ENCODE measurements around the gene NUPR1.
"Not testable (repeated sequence)": the region's sequence is repeated elsewhere in the genome, so short reads cannot be mapped to it uniquely, and the experiment has no call there.

The NUPR1 gene

GRCh38 chr16:28567292-28567691 lies 28.5 kb upstream of the NUPR1 start:
- H3K4me3 ChIP-seq, result no peak overlapping the region
- in situ Hi-C loops (cut with MboI; ENCODE audit: low sequenced_read_pairs), result no loop called here

DNA sequence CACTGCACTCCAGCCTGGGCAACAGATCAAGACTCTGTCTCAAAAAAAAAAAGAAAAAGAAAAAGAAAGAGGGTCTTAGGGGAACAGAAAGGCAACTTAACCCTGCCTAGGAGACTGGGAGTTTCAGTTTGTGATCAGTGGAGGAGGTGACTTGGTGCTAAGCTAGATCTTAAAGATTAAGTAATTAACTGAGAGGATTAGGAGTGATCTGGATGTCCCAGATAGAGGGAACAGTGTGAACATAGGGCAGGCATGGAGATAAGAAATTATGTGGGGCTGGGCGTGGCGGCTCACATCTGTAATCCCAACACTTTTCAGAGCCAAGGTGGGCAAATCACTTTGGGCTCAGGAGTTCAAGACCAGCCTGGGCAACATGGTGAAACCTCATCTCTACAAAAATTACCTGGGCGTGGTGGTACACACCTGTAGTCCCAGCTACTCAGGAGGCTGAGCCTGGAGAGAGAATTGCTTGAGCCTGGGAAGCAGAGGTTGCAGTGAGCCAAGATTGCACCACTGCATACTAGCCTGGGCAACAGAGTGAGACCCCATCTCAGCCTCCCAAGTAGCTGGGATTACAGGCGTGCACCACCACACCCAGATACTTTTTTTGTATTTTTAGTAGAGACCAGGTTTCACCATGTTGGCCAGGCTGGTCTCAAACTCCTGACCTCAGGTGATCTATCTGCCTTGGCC lies 27.6 kb upstream of the NUPR1 start:
- DNase-seq (ENCODE audit: low spot score in 2 of 2), result not testable (repeated sequence)

More at GRCh38 chr16:28567292-28567691, 28.5 kb upstream of the NUPR1 start:
- no peaks in the 10 kb centered on the region for H3K27me3 ChIP-seq (ENCODE audit: low read depth)
- peaks cover 3% of the 10 kb centered on the region; the same call in 1 of the 2 replicates for H3K9me3 ChIP-seq
- no peaks in the 10 kb centered on the region for H3K36me3 ChIP-seq (replicated peaks)
- DNase-seq (ENCODE audit: low spot score in 2 of 2), result no peak
- no peaks in the 10 kb centered on the region for H3K4me1 ChIP-seq

DNA sequence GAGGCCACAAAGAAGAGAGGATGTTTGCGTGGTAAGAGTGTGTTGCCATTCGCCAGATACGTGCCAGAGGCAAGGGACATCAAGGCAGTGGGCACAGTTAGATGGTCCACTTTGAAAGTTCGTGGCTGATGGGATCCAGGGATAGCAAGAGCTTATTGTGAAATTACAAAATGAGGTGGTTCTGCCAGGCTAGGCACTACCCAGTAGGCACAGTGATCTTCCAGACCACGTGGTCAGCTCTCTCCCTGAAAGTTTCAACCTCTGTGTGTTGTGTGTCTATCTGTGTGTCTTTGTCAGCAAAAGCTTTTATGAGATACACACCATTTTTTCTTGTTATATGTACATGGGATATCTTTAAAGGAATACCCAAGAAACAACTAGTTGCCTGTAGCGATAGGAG lies 24.4 kb upstream of the NUPR1 start:
- no peak for DNase-seq (ENCODE audit: low spot score in 2 of 2)
- in situ Hi-C loops (cut with MboI; ENCODE audit: low sequenced_read_pairs), result no loop called here
- H3K9me3 ChIP-seq, result peaks cover 3% of the 10 kb centered on the region; the same call in 1 of the 2 replicates

More for the DNA sequence above, 27.6 kb upstream of the NUPR1 start:
- H3K4me3 ChIP-seq; in situ Hi-C loops (cut with MboI; ENCODE audit: low sequenced_read_pairs); H3K36me3 ChIP-seq (replicated peaks); H3K4me1 ChIP-seq; H3K27me3 ChIP-seq (ENCODE audit: low read depth); H3K9me3 ChIP-seq: not testable (repeated sequence)

DNA sequence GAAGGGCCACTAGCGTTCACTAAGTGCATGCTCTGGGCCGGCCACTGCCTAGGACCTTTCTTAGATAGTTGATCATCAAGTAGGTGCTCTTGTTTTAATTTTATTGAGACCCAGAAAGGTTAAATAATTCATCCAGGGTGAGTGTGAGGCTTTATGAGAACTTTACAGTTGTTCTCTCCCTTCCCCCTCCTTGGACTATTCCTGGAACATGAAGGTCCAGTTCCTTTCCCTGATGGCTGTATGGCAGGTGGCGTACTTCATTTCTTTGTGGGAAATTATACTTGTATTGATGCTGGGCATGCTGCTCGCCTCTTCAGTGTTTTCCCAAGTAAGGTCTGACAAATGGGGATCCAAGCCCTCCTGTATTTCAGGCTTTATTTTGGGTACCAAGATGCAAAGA lies 23.4 kb upstream of the NUPR1 start:
- in situ Hi-C loops (cut with MboI; ENCODE audit: low sequenced_read_pairs), result no loop called here
- no peak for DNase-seq (ENCODE audit: low spot score in 2 of 2)
- Histone ChIP-seq H3K27me3 (ENCODE audit: low read depth) (no peaks in the 10 kb centered on the region), H3K9me3 (peaks cover 2% of the 10 kb centered on the region; the same call in 1 of the 2 replicates), H3K4me3 (no peak overlapping the region), H3K4me1 (peaks cover 3% of the 10 kb centered on the region), H3K36me3 (replicated peaks) (peaks cover 3% of the 10 kb centered on the region)

More for the DNA sequence above, 24.4 kb upstream of the NUPR1 start:
- Histone ChIP-seq H3K36me3 (replicated peaks) (peaks cover 3% of the 10 kb centered on the region), H3K4me1 (no peaks in the 10 kb centered on the region), H3K4me3 (no peak overlapping the region), H3K27me3 (ENCODE audit: low read depth) (no peaks in the 10 kb centered on the region)

DNA sequence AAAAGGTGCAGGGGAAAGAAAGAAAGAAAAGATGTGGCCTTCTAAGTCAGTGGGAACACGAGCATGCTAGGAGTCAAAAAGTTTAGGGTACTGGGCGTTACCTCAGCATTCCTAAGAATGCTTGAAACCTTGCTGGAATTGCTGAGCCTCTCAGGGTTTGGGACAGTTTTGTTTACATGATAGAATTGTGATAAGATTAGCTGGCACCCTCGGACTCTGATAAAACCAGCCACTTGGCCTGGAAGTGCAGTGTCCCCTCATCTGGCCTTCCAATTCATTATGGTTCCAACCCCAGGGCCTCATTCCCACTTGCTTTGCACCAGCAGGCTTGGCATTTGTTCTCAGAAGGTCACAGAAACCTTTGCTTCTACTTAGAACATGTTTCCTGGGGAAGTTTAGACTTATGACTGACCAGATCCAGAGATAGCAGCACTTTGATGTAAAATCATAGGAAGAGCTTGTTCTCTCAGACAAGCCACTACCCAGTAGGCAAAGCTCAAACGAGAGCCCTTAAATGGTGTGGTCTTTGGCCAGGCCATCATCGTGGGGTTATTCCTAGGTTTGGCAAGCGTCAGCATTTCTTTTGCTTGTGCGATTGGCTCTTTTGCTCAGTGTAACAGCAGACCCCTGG lies 22.9 kb upstream of the NUPR1 start:
- no peak for DNase-seq (ENCODE audit: low spot score in 2 of 2)
- Histone ChIP-seq H3K36me3 (replicated peaks) (peaks cover 3% of the 10 kb centered on the region), H3K4me3 (no peak overlapping the region), H3K27me3 (ENCODE audit: low read depth) (no peaks in the 10 kb centered on the region), H3K9me3 (no peaks in the 10 kb centered on the region), H3K4me1 (peaks cover 8% of the 10 kb centered on the region)
- in situ Hi-C loops (cut with MboI; ENCODE audit: low sequenced_read_pairs), result no loop called here

DNA sequence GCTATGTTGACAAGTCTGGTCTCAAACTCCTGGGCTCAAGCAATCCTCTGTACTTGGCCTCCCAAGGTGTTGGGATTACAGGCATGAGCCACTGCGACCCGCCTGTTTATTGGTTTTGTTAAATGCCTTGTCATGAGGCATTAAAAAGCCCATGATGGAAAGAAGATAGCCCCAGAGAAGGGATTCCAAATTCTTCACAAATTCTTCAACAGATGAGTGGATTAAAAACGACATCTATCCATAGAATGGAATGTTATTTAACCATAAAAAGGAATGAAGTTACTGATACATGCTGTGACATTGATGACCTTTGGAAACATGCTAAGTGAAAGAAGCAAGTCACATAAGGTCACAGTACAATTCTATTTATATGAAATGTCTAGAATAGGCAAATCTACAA lies 19.7 kb upstream of the NUPR1 start:
- no peak for DNase-seq (ENCODE audit: low spot score in 2 of 2)
- Histone ChIP-seq H3K27me3 (ENCODE audit: low read depth) (no peaks in the 10 kb centered on the region), H3K4me3 (no peak overlapping the region), H3K4me1 (peaks cover 15% of the 10 kb centered on the region), H3K9me3 (no peaks in the 10 kb centered on the region), H3K36me3 (replicated peaks) (peaks cover 3% of the 10 kb centered on the region)
- in situ Hi-C loops (cut with MboI; ENCODE audit: low sequenced_read_pairs), result no loop called here

- H3K9me3 ChIP-seq, result no peaks in the 10 kb centered on the region
- in situ Hi-C loops (cut with MboI; ENCODE audit: low sequenced_read_pairs), result no loop called here
- no peaks in the 10 kb centered on the region for H3K27me3 ChIP-seq (ENCODE audit: low read depth)
- H3K4me3 ChIP-seq, result no peak overlapping the region
- peaks cover 3% of the 10 kb centered on the region for H3K36me3 ChIP-seq (replicated peaks)
- peaks cover 19% of the 10 kb centered on the region for H3K4me1 ChIP-seq
- peak in 1 of 2 experiments; percentile 69 for DNase-seq (ENCODE audit: low spot score in 2 of 2)
Measured at GRCh38 chr16:28556914-28557320, 18.1 kb upstream of the NUPR1 start.

- Histone ChIP-seq H3K4me1 (peaks cover 19% of the 10 kb centered on the region), H3K36me3 (replicated peaks) (peaks cover 3% of the 10 kb centered on the region), H3K9me3 (no peaks in the 10 kb centered on the region), H3K27me3 (ENCODE audit: low read depth) (no peaks in the 10 kb centered on the region), H3K4me3 (no peak overlapping the region)
- DNase-seq (ENCODE audit: low spot score in 2 of 2), result no peak
- in situ Hi-C loops (cut with MboI; ENCODE audit: low sequenced_read_pairs), result no loop called here
Measured at GRCh38 chr16:28555561-28555960, 16.8 kb upstream of the NUPR1 start.

DNA sequence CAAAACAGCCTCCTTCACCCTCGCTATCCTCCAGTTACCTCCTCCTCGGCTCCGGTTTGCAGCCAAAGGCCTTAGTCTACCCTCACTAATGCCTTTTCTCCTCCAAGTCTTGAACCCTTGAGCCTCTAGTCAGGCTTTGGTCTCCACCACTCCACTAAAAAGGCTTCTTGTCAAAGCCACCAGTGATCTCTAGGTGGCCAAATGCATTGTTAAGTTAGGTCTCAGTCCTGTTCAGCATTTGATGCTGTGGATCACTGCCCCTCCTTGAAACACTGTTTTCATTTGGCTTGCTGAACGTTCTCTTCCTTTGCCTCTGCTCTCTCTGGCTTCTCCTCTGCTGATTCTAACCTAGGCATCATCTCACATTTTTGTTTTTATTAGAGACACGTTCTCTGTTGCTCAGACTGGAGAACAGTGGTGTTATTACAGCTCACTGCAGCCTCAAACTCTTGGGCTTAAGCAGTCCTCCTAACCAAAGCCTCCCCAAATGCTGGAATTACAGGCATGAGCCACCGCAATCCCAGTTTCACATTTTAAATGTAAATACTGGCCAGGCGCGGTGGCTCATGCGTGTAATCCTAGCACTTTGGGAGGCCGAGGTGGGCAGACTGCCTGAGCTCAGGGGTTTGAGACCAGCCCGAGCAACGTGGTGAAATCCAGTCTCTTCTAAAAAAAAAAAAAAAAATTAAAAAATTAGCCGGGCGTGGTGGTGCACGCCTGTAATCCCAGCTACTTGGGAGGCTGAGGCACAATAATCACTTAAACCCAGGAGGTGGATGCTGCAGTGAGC lies 16.1 kb upstream of the NUPR1 start:
- H3K4me1 ChIP-seq, result peaks cover 19% of the 10 kb centered on the region
- no peaks in the 10 kb centered on the region for H3K27me3 ChIP-seq (ENCODE audit: low read depth)
- H3K36me3 ChIP-seq (replicated peaks), result peaks cover 3% of the 10 kb centered on the region
- in situ Hi-C loops (cut with MboI; ENCODE audit: low sequenced_read_pairs), result no loop called here
- peak overlapping the region; percentile 68 for H3K4me3 ChIP-seq
- no peak for DNase-seq (ENCODE audit: low spot score in 2 of 2)
- H3K9me3 ChIP-seq, result no peaks in the 10 kb centered on the region

DNA sequence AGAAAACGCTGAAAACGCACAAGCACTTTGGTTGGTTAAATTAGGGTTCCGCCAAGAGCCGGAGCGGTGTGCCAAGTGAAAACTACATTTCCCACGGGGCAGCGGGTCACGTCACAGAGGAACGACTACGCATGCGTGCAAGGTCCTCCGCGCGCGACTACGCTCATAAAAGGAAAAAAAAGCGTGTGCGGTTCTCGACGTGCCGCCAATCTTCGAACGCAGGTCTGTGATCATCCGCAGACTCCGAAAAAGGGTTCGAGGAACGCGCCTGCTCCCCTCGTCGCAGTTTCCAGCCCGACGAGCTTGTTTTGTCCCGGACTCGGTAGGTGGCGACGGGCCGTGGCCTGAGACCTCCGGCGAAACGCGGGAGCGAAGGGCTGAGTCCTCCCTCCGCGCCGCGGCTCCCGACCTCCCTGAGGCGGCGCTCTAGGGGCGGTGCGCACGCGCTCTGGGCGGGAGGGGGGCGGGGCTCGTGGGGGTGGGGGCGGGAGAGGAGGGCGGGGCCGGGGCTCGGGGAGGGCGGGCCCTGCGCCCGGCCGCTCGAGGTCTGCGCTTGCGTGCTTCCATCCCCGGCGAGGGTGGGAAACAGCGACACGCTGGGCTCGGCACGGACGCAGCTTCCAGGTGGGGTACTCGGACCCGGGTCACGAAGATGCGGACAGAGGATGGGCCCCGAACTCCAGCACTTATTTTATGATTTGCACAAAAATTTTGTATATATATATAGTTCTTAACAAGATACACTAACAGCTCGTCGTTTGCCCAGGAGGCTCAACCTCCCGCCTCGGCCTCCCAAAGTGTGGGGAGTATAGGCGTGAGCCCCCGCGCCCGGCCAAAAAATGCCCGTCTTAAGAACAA lies 15.2 kb upstream of the NUPR1 start, which contains the start of gene SGF29:
TSS of gene SGF29 (plus strand) at position 145 of the 858 bp plus-strand sequence. CDS start 27,150 bp downstream, outside the sequence.
- H3K4me1 ChIP-seq, result peaks cover 19% of the 10 kb centered on the region
- peak; percentile 79 to 91 for DNase-seq (ENCODE audit: low spot score in 2 of 2)
- in situ Hi-C loops (cut with MboI; ENCODE audit: low sequenced_read_pairs), result no loop called here

DNA sequence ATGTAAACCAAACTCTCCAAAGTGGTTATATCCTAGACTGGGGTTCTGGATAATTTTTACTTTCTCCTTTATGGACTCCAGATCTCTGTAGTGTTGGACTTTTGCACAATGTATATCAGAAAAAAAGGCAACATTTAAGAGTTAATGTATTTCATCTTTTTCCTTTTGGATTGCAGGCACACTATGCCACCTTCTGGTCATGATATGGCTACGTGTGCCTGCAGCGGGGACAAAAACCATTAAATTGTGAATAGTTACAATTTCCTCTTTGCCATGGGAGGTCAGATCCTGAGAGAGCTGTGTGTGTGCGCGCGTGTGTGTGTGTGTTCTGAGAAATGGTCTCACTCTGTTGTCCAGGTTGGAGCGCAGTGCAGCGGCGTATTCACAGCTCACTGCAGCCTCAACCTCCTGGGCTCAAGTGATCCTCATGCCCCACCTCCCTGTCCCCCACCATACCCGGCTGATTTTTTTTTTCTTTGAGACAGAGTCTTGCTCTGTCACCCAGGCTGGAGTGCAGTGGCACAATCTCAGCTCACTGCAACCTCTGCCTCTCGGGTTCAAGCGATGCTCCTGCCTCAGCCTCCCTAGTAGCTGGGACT lies 10.6 kb upstream of the NUPR1 start:
- no peaks in the 10 kb centered on the region for H3K27me3 ChIP-seq (ENCODE audit: low read depth)
- H3K9me3 ChIP-seq, result no peaks in the 10 kb centered on the region
- in situ Hi-C loops (cut with MboI; ENCODE audit: low sequenced_read_pairs), result no loop called here
- H3K4me1 ChIP-seq, result peaks cover 8% of the 10 kb centered on the region
- no peak overlapping the region for H3K4me3 ChIP-seq
- DNase-seq (ENCODE audit: low spot score in 2 of 2), result no peak
- no peaks in the 10 kb centered on the region for H3K36me3 ChIP-seq (replicated peaks)

More for the DNA sequence above, 15.2 kb upstream of the NUPR1 start, which contains the start of gene SGF29:
- Histone ChIP-seq H3K27me3 (ENCODE audit: low read depth) (no peaks in the 10 kb centered on the region), H3K9me3 (no peaks in the 10 kb centered on the region), H3K36me3 (replicated peaks) (peaks cover 3% of the 10 kb centered on the region), H3K4me3 (peak within 1 kb of the TSS; percentile 68)

DNA sequence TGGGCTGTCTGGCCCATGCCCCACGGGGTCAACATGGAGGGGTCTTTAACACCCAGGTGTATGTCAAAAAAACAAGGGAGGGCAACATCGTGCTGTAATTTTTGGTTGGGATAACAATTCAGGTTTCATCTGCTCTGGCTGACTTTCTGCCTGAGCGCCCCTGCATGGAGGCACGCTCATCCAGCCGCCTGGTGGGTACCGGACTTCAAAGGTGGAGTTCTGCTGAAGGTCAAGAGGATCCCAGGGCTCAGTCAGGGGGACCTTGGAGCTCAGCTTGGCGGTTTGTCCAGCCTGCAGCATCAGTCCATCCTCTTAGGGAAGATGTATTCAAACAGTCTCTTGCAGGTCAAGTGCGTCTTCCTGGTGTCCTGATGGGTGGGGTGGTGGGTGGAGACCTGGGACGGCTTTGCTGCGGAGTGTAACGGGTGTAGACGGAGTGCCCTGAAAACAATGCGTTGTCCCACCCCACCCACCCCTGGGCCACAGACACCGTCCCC lies 9.6 kb upstream of the NUPR1 start:
- Histone ChIP-seq H3K27me3 (ENCODE audit: low read depth) (no peaks in the 10 kb centered on the region), H3K4me3 (no peak overlapping the region), H3K36me3 (replicated peaks) (no peaks in the 10 kb centered on the region), H3K4me1 (peaks cover 3% of the 10 kb centered on the region; the same call in 1 of the 2 replicates), H3K9me3 (no peaks in the 10 kb centered on the region)
- no peak for DNase-seq (ENCODE audit: low spot score in 2 of 2)
- in situ Hi-C loops (cut with MboI; ENCODE audit: low sequenced_read_pairs), result no loop called here

- Histone ChIP-seq H3K9me3 (no peaks in the 10 kb centered on the region), H3K36me3 (replicated peaks) (no peaks in the 10 kb centered on the region), H3K27me3 (ENCODE audit: low read depth) (no peaks in the 10 kb centered on the region), H3K4me1 (no peaks in the 10 kb centered on the region), H3K4me3 (no peak overlapping the region)
- DNase-seq (ENCODE audit: low spot score in 2 of 2), result no peak
- in situ Hi-C loops (cut with MboI; ENCODE audit: low sequenced_read_pairs), result no loop called here
Measured at GRCh38 chr16:28546626-28547025, 7.9 kb upstream of the NUPR1 start.
